ENCODE data around the gene LRP2.
"Not testable (repeated sequence)": the region's sequence is repeated elsewhere in the genome, so short reads cannot be mapped to it uniquely, and the experiment has no call there.

Gene LRP2

DNA sequence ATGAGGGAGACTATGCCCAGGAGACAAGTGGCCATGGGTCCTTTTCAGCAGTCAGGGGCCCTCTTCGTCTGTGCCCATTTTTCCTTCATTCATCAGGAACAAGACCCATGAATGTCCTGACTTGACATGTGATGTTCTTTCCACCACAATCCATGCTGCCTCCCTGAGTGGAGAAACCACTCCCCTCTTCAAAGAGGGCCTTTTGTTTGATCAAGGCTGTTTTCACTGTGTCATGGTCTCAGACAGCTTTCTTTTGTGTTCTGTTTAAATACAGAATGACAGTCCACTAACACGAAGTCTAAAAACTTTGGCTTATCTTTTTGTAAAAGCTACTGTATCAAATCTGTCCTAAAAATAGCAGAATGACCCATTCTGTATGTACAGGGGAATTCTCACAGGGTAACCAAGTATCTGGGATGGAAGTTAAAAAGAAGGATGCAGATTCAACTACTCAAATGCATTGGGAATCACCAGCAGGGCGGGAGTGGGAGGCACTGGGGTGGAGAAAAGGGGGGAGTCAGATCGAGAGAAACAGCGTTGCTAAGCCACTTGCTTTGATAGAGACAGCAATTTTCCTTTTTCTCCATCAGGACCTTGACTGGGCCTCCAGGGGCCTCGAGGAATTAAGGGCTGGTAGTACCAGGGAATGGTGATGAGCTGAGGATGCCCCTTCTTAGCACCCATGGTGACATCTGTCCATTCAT lies 13.9 kb downstream of the LRP2 start:
- no peak for DNase-seq (ENCODE audit: low read depth)

DNA sequence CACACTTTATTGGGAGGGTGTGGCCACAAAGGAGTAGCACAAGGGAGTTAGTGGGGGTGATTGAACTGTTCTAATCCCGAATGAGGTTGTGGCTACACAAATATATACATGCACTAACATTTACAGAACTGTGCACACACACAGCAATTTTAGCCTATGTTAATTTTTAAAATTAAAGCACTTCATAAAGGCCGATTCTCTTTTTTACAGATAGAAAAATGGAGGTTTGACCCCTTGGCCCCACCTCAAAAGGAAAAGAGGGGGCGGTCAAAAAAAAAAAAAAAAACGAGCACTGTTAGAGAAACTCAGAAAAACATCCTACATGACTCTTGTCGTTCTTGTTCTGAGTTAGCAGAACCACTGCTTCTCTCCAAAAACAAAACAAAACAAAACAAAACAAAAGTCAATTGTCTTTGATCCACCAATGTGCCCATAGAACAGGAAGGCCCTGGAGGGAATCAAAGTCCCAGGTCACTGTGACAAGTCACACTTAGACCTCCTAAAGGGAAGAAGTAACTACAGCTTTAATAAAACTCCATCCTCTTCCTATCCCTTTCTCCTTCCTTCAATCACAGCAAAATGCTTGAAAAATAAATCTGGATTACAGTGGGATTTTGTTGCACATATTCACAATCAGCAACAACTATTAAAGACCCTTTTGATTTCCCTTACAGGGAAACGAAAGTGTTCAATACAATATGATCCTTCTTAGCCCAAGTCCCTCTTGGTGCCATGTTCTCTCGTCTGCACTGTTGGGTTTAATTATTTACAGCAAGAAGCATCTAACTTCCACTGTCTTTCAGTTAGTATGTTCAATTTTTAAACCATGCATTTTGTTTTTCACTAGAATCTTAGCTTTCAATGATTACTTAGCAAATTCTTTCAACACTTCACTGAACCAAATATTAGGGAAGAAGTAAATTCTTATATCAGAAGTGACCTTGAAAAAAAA lies 16.6 kb downstream of the LRP2 start:
- DNase-seq (ENCODE audit: low read depth), result no peak

DNA sequence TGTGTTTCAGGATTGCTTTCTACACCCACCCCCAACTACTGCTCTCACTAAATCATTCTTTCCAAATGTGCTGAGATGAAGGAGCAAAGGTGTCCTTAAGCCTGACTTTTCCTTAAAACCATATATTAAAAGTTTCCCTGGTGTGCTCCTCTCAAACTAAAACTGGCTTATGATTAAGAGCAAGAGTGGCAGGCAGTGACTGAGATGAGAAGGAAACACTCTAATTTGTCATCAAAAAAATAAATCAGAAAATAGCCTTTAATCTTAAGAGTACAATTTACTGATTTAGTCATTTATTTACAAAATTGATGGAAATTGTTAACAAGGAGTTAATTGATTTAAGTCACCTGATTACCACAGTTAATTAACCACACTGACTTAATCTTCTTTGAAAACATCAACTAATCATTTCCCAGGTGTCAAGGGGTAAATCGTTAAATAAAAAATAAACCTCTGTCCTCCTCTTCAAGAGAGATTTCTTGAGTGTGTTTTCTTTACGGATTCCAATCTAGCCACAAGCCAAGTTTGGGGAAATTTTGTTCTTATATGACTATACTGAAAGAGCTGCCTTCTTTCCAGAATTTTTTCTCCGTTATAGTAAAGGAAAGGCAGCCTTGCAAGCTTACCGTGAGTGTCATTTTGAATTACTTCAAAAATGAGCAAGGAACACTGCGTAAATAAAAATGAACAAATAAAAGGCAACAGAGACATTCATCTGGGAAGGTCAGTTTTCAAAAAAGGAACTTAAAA lies 17.4 kb downstream of the LRP2 start:
- DNase-seq (ENCODE audit: low read depth), result no peak

- DNase-seq (ENCODE audit: low read depth), result no peak
These were observed 19.1 kb downstream of the LRP2 start for GRCh38 chr2:169343202-169343601.

DNA sequence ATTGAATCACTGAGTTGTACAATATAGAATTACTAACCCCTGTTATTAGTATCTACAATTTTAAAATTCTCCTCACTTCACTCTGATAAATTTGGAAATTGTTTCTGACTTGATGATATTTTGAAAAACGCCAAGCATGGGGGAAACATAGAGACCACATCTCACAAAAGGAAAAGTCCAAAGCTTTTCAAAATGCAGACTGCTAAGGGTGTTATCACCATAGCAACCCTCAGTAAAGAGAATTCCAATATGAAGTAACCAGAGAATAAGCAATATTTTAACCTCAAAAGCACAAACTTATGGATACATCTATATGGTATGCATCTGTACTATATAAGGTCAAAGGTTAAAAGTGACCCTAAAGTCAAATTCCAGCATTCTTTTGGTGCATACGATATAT lies 22.7 kb downstream of the LRP2 start:
- DNase-seq (ENCODE audit: low read depth), result no peak

- DNase-seq (ENCODE audit: low read depth), result no peak
These were observed 25.6 kb downstream of the LRP2 start for GRCh38 chr2:169336695-169337094.

- DNase-seq (ENCODE audit: low read depth), result no peak
These were observed 31.7 kb downstream of the LRP2 start for GRCh38 chr2:169330555-169331198.

DNA sequence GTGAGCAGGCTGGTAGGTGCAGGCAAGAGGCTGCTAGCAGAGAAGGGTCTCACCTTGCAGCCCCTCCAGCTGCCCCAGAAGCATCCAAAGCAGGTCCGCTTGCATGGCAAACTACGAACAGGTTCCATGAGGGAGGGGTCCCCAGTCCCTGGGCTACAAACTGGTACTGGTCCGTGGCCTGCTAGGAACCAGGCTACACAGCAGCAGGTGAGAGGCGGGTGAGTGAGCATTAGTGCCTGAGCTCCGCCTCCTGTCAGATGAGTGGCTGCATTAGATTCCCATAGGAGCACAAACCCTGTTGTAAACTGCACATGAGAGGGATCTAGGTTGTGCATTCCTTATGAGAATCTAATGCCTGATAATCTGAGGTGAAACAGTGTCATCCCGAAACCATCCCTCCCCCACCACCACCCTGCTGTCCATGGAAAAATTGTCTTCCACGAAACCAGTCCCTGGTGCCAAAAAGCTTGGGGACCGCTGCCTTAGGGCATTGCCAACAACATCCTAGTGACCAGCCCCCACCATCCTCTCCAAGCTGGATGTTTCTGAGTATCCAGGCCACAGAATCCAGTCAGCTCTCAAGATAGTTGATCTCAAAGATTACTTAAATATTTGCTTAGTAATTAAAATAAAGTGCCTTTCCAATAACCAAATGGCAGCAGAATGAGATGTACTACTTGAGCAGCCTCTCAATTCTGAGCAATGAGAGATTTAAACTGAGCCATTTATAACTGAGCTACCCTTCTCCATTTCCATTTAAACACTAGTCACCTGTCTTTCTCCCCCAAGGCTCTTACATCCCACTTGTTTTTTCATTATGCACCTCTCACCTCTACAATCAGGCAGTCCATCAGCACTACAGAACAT lies 32.4 kb downstream of the LRP2 start:
- no peak for DNase-seq (ENCODE audit: low read depth)

DNA sequence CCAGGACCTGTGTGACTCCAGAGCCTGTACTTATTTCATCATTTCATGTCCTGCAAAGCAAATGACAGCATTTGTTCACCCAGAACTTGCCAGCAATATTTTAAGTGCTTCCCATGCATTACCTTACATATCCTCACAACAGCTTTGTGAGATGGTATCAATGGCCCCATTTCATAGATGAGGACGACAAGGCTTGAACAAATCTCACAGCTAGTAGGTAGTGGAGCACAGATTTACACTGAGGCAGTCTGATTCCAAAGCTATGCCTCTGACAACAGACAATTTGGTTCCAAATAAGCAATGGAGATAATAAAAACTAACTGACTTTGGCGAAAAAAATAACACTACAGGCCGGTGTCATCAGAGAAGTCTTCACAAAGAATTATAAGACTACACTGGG lies 33.5 kb downstream of the LRP2 start:
- no peak for DNase-seq (ENCODE audit: low read depth)

DNA sequence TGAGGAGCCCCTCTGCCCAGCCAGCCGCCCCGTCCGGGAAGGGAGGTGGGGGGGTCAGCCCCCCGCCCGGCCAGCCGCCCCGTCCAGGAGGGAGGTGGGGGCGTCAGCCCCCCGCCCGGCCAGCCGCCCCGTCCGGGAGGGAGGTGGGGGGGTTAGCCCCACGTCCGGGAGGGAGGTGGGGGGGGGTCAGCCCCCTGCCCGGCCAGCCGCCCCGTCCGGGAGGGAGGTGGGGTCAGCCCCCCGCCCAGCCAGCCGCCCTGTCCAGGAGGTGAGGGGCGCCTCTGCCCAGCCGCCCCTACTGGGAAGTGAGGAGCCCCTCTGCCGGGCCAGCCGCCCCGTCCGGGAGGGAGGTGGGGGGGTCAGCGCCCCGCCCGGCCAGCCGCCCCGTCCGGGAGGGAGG lies 34.5 kb downstream of the LRP2 start:
- DNase-seq (ENCODE audit: low read depth), result not testable (repeated sequence)

GRCh38 chr2:169325886-169326285 lies 36.4 kb downstream of the LRP2 start:
- not testable (repeated sequence) for DNase-seq (ENCODE audit: low read depth)

DNA sequence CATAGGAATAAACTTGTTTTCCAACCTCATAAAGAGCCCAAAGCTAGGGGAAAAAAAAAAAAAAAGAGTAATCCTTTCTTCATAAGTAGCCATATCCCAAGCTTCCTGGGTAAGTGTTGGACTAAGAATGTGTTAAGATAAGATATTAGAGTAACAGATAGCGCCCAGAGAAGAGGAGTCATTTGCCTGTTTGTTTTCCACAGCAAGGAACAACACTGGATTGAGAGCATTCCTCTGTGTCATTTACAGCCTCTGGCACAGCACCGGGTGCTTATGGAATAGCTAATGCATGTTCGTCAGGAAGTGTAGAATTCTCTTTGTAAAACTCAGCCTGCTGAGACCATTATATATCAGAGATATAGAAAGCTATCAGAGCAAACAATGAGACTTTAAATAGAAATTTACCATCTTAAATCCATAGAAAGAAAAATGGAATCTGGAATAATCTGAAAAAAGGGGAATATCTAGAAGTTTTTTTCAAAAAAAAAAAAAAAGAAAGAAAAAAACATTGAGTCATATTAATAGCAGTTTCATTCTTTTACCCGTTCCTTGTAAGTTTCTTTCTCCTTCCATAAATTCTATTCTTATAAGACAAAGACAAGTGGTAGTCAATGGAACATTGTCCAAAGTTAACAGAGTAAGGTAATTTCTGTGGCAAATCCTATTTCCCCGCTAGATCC lies 37.6 kb downstream of the LRP2 start:
- no peak for DNase-seq (ENCODE audit: low read depth)

DNA sequence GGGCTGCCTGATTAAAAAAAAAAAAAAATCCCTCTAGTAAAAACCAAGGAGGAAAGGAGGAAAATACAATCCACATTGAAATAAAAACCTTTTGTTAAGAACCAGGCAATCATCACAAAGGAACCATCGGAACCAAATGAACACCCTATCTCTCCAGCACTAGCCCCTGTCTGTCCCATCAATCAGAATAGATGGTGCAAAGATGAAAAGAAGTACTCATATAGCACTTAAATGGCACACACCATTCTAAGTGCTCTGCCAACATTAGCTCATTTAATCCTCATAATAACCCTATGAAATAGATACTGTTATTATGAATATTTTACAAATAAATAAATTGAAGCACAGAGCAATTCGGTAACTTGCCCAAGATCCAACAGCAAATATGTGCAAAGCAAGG lies 38.5 kb downstream of the LRP2 start:
- DNase-seq (ENCODE audit: low read depth), result no peak

DNA sequence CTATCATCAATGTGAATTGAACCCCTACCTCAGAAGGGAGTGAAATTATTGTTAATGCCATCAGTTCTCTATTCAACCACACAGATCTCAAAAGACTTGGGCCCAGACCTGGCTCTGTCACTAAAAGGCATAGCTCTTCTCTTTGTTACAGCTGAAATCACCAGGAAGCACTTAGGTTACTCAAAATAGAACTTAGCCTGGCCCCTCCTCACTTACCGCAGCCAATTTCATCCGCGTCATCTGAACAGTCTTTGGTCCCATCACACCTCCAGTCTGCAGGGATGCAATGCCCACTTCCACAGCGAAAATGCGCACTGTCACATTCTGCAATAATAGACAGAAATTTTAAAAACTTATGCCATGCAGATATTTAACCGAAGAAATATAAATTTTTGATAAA lies 41.8 kb downstream of the LRP2 start:
- DNase-seq (ENCODE audit: low read depth), result no peak

- no peak for DNase-seq (ENCODE audit: low read depth)
These were observed 47.0 kb downstream of the LRP2 start for GRCh38 chr2:169315357-169315756.

DNA sequence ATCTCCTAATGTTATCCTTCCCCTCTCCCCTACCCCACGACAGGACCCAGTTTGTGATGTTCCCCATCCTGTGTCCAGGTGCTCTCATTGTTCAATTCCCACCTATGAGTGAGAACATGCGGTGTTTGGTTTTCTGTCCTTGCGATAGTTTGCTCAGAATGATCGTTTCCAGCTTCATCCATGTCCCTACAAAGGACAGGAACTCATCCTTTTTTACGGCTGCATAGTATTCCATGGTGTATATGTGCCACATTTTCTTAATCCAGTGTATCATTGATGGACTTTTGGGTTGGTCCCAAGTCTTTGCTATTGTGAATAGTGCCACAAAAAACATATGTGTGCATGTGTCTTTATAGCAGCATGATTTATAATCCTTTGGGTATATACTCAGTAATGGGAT lies 54.0 kb downstream of the LRP2 start:
- DNase-seq (ENCODE audit: low read depth), result not testable (repeated sequence)

DNA sequence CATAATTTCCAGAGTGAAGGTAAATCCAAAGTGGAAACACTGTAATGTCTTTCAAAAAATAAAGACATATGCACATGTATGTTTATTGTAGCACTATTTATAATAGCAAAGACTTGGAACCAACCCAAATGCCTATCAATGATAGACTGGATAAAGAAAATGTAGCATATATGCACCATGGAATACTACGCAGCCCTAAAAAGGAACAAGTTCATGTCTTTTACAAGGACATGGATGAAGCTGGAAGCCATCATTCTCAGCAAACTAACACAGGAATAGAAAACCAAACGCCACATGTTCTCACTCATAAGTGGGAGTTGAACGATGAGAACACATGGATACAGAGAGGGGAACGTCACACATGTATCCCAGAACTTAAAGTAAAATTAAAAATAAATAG lies 57.6 kb downstream of the LRP2 start:
- not testable (repeated sequence) for DNase-seq (ENCODE audit: low read depth)

GRCh38 chr2:169303579-169304305 lies 58.6 kb downstream of the LRP2 start:
- DNase-seq (ENCODE audit: low read depth), result no peak

DNA sequence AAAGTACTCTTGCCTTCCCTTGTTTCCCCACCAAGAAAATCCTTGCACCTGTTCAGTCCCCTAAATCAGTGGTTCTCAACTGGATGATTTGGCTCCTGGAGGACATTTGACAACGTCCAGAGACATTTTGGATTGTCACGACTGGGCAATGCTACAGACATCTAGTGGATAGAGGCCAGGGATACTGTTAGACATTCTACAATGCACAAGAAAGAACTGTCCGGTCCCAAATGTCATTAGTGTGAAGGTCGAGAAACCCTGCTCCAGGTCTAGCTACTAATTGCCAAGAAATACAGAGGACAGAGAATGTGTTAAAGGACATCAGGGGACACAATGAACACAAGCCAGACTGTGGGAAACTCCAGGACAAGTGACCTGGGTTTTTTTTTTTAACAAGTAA lies 60.0 kb downstream of the LRP2 start:
- DNase-seq (ENCODE audit: low read depth), result no peak
